HepG2 (cell line): ENCODE measurements around the gene PIP5K1A. TPM values are rescaled to one million over a fixed set of nuclear protein-coding genes. Genes with fewer than 3 reads are reported as not detected.

Experiments
- CHD4 ChIP-seq: fragments of 200-600 bp; sonication (generic); IDR thresholded peaks from 2 replicates; pipeline ENCODE4 v1.7.0; 2017; ENCODE audit warnings: mild to moderate bottlenecking, low read length, borderline replicate concordance
- FUBP1 ChIP-seq: sonication (generic); formaldehyde crosslinking; IDR thresholded peaks from 2 replicates; pipeline ENCODE4 v1.5.1; 2020; ENCODE audit warnings: missing genetic modification reagents, mild to moderate bottlenecking, borderline replicate concordance
- GATAD2A ChIP-seq: IDR thresholded peaks from 2 replicates; pipeline ENCODE4 v1.6.1; 2016
- GTF3A ChIP-seq: sonication (generic); formaldehyde crosslinking; conservative IDR thresholded peaks from 2 replicates; pipeline ENCODE4 v1.4.0; 2020; ENCODE audit warnings: mild to moderate bottlenecking, missing genetic modification reagents
- KLF13 ChIP-seq: sonication (generic); formaldehyde crosslinking; IDR thresholded peaks from 2 replicates; pipeline ENCODE4 v1.4.0; 2020; ENCODE audit warnings: mild to moderate bottlenecking, missing genetic modification reagents
- MAFK ChIP-seq, 2 experiments: IDR thresholded peaks in 1 of 2; conservative IDR thresholded peaks in 1 of 2; 2 replicates each; pipeline ENCODE4 v1.6.1; 2011; ENCODE audit warnings: improper control_type of control experiment in 2 of 2, low read length in 2 of 2
- PRDM15 ChIP-seq: sonication (generic); formaldehyde crosslinking; IDR thresholded peaks from 2 replicates; pipeline ENCODE4 v1.4.0; 2020; ENCODE audit warnings: missing genetic modification reagents
- RBM22 ChIP-seq: fragments of 200-400 bp; formaldehyde crosslinking; optimal IDR thresholded peaks from 2 replicates; pipeline ENCODE3; 2017; ENCODE audit warnings: mild to moderate bottlenecking, low read length, moderate library complexity
- RFX5 ChIP-seq: IDR thresholded peaks from 2 replicates; pipeline ENCODE4 v1.6.1; 2011; ENCODE audit warnings: low read depth, low read length, improper control_type of control experiment
- TRIM22 ChIP-seq: fragments of 450-650 bp; IDR thresholded peaks from 2 replicates; pipeline ENCODE4 v1.6.1; 2017
- ZFP36L2 ChIP-seq: sonication (generic); formaldehyde crosslinking; IDR thresholded peaks from 2 replicates; pipeline ENCODE4 v1.4.0; 2020; ENCODE audit warnings: missing genetic modification reagents
- ZFP37 ChIP-seq: sonication (generic); formaldehyde crosslinking; IDR thresholded peaks from 2 replicates; pipeline ENCODE4 v1.4.0; 2020; ENCODE audit warnings: missing genetic modification reagents, borderline replicate concordance
- ZFP62 ChIP-seq: sonication (generic); formaldehyde crosslinking; IDR thresholded peaks from 2 replicates; pipeline ENCODE4 v1.4.0; 2020; ENCODE audit warnings: missing genetic modification reagents
- ZNF17 ChIP-seq: sonication (generic); formaldehyde crosslinking; IDR thresholded peaks from 2 replicates; pipeline ENCODE4 v1.5.0; 2020; ENCODE audit warnings: mild to moderate bottlenecking, missing genetic modification reagents
- ZNF317 ChIP-seq: sonication (generic); formaldehyde crosslinking; IDR thresholded peaks from 2 replicates; pipeline ENCODE4 v1.5.0; 2020; ENCODE audit warnings: mild to moderate bottlenecking, missing genetic modification reagents
- ZNF354B ChIP-seq: sonication (generic); formaldehyde crosslinking; IDR thresholded peaks from 2 replicates; pipeline ENCODE4 v1.8.0; 2022; ENCODE audit warnings: mild to moderate bottlenecking, missing genetic modification reagents
- ZNF572 ChIP-seq: sonication (generic); formaldehyde crosslinking; IDR thresholded peaks from 2 replicates; pipeline ENCODE4 v1.5.1; 2020; ENCODE audit warnings: mild to moderate bottlenecking, missing genetic modification reagents
- ZNF577 ChIP-seq: sonication (generic); formaldehyde crosslinking; IDR thresholded peaks from 2 replicates; pipeline ENCODE4 v1.4.0; 2020; ENCODE audit warnings: mild to moderate bottlenecking, low read depth, missing genetic modification reagents, borderline replicate concordance
- ZNF737 ChIP-seq: sonication (generic); formaldehyde crosslinking; IDR thresholded peaks from 2 replicates; pipeline ENCODE4 v1.5.0; 2020; ENCODE audit warnings: missing genetic modification reagents, mild to moderate bottlenecking, borderline replicate concordance
- ZSCAN22 ChIP-seq: sonication (generic); formaldehyde crosslinking; IDR thresholded peaks from 2 replicates; pipeline ENCODE4 v1.4.0; 2020; ENCODE audit warnings: mild to moderate bottlenecking, missing genetic modification reagents
- polyA plus RNA-seq, 8 experiments: library from polyadenylated mRNA; depleted of rRNA in 3 of 8; stranded (reverse) in 7 of 8; unstranded in 1 of 8; fragments of >200 nt; fragmentation: Illumina TruSeq in 4 of 8; extraction: Trizol in 4 of 8; gene quantifications; 2 replicates each; pipeline versions ENCODE4 v1.2.1 to v1.2.3, GENCODE V29; 2011 to 2016; ENCODE audit warnings: low read depth in 4 of 8, missing spikeins in 1 of 8, mixed read lengths in 1 of 8; ENCODE audit not compliant: insufficient read depth in 1 of 8
- total RNA-seq, 5 experiments: library from RNA; depleted of rRNA; stranded (reverse); fragments of >200 nt; fragmentation: Illumina TruSeq; extraction: Trizol; gene quantifications; 2 replicates each; pipeline ENCODE4 v1.2.3, GENCODE V29; 2016; ENCODE audit warnings: low read depth in 1 of 5

PIP5K1A gene
- total and polyA plus RNA-seq, 2 of the 13 experiments (the other 11 are each of a cell fraction or from before 2014, with no cell fraction given) = 45.3 to 65.1 TPM

- 0 out of 2 replicates have a peak, but pooled peaks have one; percentile 70 for TF ChIP-seq ZNF737
- no peak for TF ChIP-seq ZNF354B (CRISPR knock-in tag)
- TF ChIP-seq ZNF317 (CRISPR knock-in tag) = no peak
- TF ChIP-seq FUBP1 (CRISPR knock-in tag) = no peak
- TF ChIP-seq RBM22 = no peak
- no peak; the same call in 1 of the 2 replicates for TF ChIP-seq ZSCAN22 (CRISPR knock-in tag)
- TF ChIP-seq GTF3A (CRISPR knock-in tag) = no peak
- no peak for TF ChIP-seq PRDM15 (CRISPR knock-in tag)
- no peak for TF ChIP-seq TRIM22
- TF ChIP-seq MAFK (conservative IDR thresholded peaks at IDR 0.05 in 1 of 2, IDR thresholded peaks at IDR 0.05 in 1 of 2; ENCODE audit: low read length in 2 of 2) = no peak
- TF ChIP-seq ZNF577 (CRISPR knock-in tag) = 0 out of 2 replicates have a peak, but pooled peaks have one; percentile 64
- no peak for TF ChIP-seq RFX5
- TF ChIP-seq ZNF572 (CRISPR knock-in tag) = no peak
- peak; percentile 21; the same call in 1 of the 2 replicates for TF ChIP-seq ZFP37 (CRISPR knock-in tag)
- TF ChIP-seq CHD4 = no peak; the same call in 1 of the 2 replicates
- TF ChIP-seq GATAD2A (CRISPR knock-in tag) = peak; percentile 62
- no peak for TF ChIP-seq ZFP36L2
- TF ChIP-seq KLF13 (CRISPR knock-in tag) = no peak
- no peak for TF ChIP-seq ZFP62 (CRISPR knock-in tag)
- no peak for TF ChIP-seq ZNF17 (CRISPR knock-in tag)
Measured at GRCh38 chr1:151281225-151281968, 83.0 kb downstream of the PIP5K1A start (continued).
